Adrenal gland (tissue), 5 donors: Measurements from ENCODE around the gene TLK1.

Experiments
- POLR2A ChIP-seq, 2 donors: fragments of 450-650 bp; IDR thresholded peaks; one replicate each; pipeline ENCODE4 v1.6.1; 2017; ENCODE audit warnings: antibody characterized with exemption in 2 of 2, mild to moderate bottlenecking in 2 of 2, moderate library complexity in 1 of 2
- TF ChIP-seq, protein P1 (sequence below), 6 experiments: fragments of 450-650 bp in 4 of 6; fragments of 200-600 bp in 2 of 6; sonication (generic) in 1 of 6; IDR thresholded peaks; 1 replicate in 5 of 6; 2 replicates in 1 of 6; pipeline versions ENCODE4 v1.5.1 to v1.8.0; 2016 to 2021; ENCODE audit warnings: antibody characterized with exemption in 6 of 6, mild to moderate bottlenecking in 2 of 6, moderate library complexity in 1 of 6
- donor health status: DM: no; HTN: no; CAD: no.

DNA sequence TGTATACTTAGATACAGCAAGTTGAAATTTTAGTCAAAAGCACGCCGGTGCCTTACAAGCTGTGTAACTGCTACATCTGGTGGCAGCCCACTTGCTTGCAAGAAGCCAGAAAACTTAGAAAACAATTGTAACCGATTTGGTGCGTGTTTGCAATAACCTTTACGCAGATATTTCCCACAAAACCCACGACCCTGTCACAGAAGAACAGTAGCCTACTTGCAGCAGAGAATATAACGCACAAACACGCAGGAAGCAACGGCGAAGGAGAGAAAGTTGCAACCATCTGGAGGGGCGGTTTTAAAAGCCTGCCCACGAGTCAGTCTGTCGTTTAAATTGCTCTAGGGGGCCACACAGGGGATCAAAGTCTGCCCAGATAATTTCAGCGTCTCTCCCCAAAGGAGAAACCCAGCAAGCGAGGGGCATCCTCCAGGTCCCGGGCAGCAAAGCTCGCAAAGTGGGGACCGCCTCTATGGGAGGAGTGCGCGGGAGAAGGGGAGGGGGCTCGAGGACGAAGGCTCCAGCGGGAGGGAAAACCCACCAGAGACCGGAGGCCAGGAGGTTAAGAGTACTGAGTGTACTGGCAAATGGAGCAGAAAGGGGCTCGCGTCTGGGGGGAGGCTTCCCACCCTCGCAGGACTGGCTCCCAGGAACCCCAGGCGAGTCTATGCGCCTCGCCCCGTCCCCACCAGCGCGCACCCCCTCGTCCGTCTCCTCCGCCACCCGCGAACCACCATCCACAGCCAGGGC is 1.1 kb downstream of the TLK1 start:
- TF ChIP-seq, protein P1, sequence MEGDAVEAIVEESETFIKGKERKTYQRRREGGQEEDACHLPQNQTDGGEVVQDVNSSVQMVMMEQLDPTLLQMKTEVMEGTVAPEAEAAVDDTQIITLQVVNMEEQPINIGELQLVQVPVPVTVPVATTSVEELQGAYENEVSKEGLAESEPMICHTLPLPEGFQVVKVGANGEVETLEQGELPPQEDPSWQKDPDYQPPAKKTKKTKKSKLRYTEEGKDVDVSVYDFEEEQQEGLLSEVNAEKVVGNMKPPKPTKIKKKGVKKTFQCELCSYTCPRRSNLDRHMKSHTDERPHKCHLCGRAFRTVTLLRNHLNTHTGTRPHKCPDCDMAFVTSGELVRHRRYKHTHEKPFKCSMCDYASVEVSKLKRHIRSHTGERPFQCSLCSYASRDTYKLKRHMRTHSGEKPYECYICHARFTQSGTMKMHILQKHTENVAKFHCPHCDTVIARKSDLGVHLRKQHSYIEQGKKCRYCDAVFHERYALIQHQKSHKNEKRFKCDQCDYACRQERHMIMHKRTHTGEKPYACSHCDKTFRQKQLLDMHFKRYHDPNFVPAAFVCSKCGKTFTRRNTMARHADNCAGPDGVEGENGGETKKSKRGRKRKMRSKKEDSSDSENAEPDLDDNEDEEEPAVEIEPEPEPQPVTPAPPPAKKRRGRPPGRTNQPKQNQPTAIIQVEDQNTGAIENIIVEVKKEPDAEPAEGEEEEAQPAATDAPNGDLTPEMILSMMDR (IDR thresholded peaks at IDR 0.05), result peak; percentile 36 to 71 (median 49)
- TF ChIP-seq POLR2A (IDR thresholded peaks at IDR 0.05), result peak in 1 of 2 donors; percentile 47
